GM12892 (cell line): ENCODE results near the gene SPECC1L.

ENCODE experiments used
- DNase-seq: peaks from one replicate; pipeline ENCODE4 v3.0.0; 2011; ENCODE audit not compliant: insufficient read length
- FAIRE-seq: peaks from 2 replicates; lab custom pipeline; 2011; peaks lifted over from hg19 to GRCh38; lab: Jason Lieb, UNC
- POLR2A ChIP-seq: IDR thresholded peaks from 2 replicates; pipeline ENCODE4 v1.6.1; 2011; ENCODE audit warnings: low read depth, low read length, control low read depth
- POLR2AphosphoS5 ChIP-seq: IDR thresholded peaks from 2 replicates; pipeline ENCODE4 v1.6.1; 2011; ENCODE audit warnings: low read depth, low read length, control low read depth
- TAF1 ChIP-seq: IDR thresholded peaks from 2 replicates; pipeline ENCODE4 v1.6.1; 2011; ENCODE audit warnings: low read depth, mild to moderate bottlenecking, control low read depth, low read length, borderline replicate concordance

Gene SPECC1L

GRCh38 chr22:24404561-24405275, 134.1 kb downstream of the SPECC1L start:
- TF ChIP-seq TAF1 (no peak), POLR2AphosphoS5 (no peak), POLR2A (no peak)
- no peak for DNase-seq
- FAIRE-seq = no peak

GRCh38 chr22:24405631-24406321, 135.1 kb downstream of the SPECC1L start:
- DNase-seq (no peak), FAIRE-seq (no peak)
- no peak for TF ChIP-seq TAF1
- no peak for TF ChIP-seq POLR2A
- TF ChIP-seq POLR2AphosphoS5 = no peak

- TF ChIP-seq POLR2AphosphoS5 (no peak), TAF1 (no peak), POLR2A (no peak)
- DNase-seq = no peak
- FAIRE-seq = no peak
Measured at GRCh38 chr22:24406322-24407277, 136.0 kb downstream of the SPECC1L start.

- no peak for FAIRE-seq
- no peak for TF ChIP-seq TAF1
- no peak for TF ChIP-seq POLR2A
- no peak for TF ChIP-seq POLR2AphosphoS5
- DNase-seq = no peak
Measured at GRCh38 chr22:24407278-24407665, 136.6 kb downstream of the SPECC1L start.

- no peak for FAIRE-seq
- TF ChIP-seq TAF1 (no peak), POLR2AphosphoS5 (no peak), POLR2A (no peak)
- no peak for DNase-seq
Measured at GRCh38 chr22:24407884-24408283, 137.3 kb downstream of the SPECC1L start.

GRCh38 chr22:24408630-24409029, 138.0 kb downstream of the SPECC1L start:
- no peak for FAIRE-seq
- no peak for DNase-seq

GRCh38 chr22:24409707-24410106, 139.1 kb downstream of the SPECC1L start:
- no peak for FAIRE-seq
- no peak for TF ChIP-seq POLR2AphosphoS5
- TF ChIP-seq TAF1 = no peak
- no peak for TF ChIP-seq POLR2A
- no peak for DNase-seq

More at GRCh38 chr22:24408630-24409029, 138.0 kb downstream of the SPECC1L start:
- TF ChIP-seq TAF1 = no peak
- TF ChIP-seq POLR2AphosphoS5 = no peak
- no peak for TF ChIP-seq POLR2A

- DNase-seq = no peak
- FAIRE-seq = no peak
- TF ChIP-seq POLR2A = no peak
- TF ChIP-seq POLR2AphosphoS5 = no peak
- no peak for TF ChIP-seq TAF1
Measured at GRCh38 chr22:24410110-24410856, 139.7 kb downstream of the SPECC1L start.

GRCh38 chr22:24411256-24412004, 140.8 kb downstream of the SPECC1L start:
- DNase-seq (peak; percentile 10), FAIRE-seq (no peak)
- TF ChIP-seq POLR2AphosphoS5 (no peak), POLR2A (no peak), TAF1 (no peak)

- FAIRE-seq (no peak), DNase-seq (peak; percentile 4)
- no peak for TF ChIP-seq POLR2AphosphoS5
- no peak for TF ChIP-seq TAF1
- no peak for TF ChIP-seq POLR2A
Measured at GRCh38 chr22:24412274-24412673, 141.6 kb downstream of the SPECC1L start.

GRCh38 chr22:24413271-24413670, 142.6 kb downstream of the SPECC1L start:
- FAIRE-seq (no peak), DNase-seq (no peak)
- TF ChIP-seq TAF1 (no peak), POLR2AphosphoS5 (no peak), POLR2A (no peak)
